ENCODE data around the gene ORMDL1.

The ORMDL1 gene, protein sequence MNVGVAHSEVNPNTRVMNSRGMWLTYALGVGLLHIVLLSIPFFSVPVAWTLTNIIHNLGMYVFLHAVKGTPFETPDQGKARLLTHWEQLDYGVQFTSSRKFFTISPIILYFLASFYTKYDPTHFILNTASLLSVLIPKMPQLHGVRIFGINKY

DNA sequence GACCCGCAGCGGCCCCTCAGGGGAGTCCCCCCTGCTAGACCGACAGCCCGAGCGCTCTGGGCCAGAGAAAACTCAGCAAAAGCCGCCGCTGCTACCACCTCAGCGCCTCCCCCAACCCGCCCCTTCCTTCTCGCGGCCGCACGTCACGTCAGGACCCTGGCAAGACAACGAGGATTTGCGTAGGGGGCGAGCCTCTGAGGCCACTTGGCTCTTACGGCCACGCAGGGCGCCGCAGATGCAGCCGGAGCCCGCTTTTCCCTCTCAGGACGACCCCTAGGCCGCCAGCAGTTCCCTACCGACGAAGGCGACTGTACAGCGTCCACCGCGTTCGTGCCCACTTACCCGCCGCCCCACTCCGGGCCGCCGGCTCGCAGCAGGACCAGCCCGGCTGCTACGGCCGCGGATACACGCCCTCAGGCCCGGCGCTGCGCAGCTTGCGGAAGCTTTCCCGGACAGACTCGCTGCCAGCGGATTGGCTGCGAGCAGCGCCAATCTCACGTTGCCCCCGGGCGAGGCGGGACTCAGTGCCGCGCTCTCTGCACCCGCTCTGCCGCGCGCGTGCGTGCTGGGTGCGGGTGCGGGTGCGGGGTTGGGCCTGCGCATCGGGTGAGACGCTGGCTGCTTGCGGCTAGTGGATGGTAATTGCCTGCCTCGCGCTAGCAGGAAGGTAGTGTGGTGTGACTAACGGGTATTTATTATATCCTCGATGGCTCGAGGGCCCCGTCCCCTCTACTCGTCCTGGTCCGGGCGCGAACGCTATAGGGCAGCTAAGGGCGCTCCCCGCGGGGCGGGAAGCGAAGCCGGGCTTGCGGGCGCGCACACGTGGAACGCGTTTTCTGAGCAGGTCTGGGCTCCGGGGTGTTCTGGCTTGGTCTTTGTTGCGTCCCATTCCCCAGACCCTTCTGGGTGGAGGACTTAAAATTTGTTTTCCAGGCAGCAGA lies at the start of gene ORMDL1, which contains the start of gene PMS1:
Gene ORMDL1 (minus strand): TSS at position 413 of the 941 bp plus-strand sequence. CDS start 1,744 bp downstream, outside the sequence.
Gene PMS1 (plus strand): TSS at position 524 of the 941 bp plus-strand sequence. CDS start 7,360 bp downstream, outside the sequence.
- DNase-seq (ENCODE audit: low spot score): peak; percentile 99

DNA sequence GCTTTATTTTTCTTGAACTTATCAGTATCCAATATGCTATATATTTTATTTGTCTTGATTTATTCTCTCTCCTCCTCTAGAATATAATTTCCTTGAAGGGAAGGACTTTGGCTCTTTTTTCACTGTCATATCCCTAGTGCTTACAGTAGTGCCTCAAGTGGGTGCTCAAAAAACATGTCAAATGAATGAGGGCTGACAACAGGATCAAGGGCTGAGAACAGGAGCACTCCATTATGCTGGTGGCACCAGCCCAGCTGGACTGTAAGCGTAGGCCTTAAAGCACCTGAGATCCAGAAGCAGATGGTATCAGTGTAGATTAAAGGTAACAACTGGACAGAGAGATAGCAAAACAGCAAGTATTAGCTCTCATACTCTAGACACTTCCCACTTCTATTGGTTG lies 46.4 kb upstream of the ORMDL1 start:
- no peak for DNase-seq (ENCODE audit: low spot score)

DNA sequence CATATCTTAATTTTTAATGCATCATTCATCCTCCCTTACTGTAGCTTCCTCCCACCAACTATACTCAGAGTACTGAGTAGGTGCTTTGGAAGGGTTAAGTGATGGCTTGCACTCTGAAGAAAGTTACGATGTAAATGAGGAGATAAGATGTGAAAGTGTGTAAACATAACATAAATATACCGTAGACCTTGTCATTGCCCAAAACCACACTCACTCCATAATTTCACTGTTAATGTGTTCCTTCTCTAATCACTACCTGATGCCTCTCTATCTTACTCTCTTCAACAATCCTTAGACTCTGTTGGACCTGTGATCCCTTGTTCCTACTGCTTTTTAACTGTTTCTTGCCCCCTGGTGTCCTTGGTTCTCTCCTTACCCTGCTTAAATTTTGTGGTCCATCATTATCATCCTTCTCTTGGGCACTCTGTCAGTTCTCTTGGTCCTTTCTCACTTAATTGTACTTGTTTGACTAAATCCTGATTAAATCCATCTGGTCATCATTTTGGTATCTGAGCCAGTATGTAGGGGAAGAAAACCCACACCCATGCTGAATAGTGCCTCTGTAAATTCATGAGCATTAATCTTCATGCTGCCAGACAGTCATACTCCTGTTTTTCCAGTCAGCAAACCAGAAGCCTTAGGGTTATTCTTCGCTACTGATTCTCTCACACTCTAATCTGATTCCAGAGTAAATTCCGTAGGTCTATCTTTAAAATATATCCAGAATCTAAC lies 45.1 kb upstream of the ORMDL1 start:
- DNase-seq (ENCODE audit: low spot score): no peak

DNA sequence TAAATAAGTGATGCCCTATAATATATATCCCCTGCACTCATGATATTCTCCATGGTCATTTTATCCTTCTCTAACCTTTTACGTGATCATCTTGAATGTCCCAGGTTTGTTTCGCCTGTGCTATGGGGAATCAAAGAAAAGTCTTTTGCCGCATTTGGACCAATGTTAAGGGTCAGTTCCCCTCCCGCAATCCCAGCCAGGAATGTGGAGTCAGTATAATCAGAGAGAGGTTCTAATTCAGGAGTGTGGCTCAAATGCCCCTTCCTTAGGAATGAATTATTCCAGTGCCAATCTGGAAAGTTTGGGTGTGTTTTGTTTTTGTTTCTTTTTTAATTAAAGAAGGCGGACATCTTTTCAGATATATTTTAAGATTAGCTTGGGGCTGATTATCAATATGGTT lies 41.9 kb upstream of the ORMDL1 start:
- DNase-seq (ENCODE audit: low spot score): no peak

DNA sequence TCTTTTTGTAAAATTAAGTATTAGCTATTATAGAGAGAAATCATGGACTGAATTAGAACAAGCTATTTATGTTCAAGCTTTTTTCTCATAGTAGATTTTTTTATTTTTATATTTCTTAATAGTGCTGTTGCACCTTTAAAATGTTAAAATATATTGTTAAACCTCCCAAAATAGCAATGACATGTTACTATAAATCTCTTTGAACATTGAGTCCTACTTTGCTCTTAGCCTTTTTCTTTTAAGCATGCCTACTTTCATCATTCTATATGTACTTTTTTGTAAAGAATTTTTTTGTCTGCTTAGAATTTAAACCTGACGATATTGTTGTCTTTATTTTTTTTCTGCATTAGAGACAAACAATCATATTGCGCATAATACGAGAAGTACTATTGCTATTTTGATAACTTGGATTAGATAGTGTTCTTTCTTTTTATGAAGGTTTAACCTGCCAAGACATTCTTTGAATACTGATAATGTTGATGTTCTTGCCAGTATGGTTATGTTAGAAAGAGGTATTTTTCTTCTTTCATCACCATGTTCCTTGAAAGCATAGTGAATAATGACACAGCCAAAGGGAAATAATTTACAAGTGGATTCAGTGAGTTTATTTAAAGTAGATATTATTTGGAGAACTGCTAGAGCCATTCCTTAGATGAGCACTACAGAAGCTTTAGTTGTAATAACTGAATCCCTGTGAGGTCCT lies 40.7 kb upstream of the ORMDL1 start:
- no peak for DNase-seq (ENCODE audit: low spot score)

DNA sequence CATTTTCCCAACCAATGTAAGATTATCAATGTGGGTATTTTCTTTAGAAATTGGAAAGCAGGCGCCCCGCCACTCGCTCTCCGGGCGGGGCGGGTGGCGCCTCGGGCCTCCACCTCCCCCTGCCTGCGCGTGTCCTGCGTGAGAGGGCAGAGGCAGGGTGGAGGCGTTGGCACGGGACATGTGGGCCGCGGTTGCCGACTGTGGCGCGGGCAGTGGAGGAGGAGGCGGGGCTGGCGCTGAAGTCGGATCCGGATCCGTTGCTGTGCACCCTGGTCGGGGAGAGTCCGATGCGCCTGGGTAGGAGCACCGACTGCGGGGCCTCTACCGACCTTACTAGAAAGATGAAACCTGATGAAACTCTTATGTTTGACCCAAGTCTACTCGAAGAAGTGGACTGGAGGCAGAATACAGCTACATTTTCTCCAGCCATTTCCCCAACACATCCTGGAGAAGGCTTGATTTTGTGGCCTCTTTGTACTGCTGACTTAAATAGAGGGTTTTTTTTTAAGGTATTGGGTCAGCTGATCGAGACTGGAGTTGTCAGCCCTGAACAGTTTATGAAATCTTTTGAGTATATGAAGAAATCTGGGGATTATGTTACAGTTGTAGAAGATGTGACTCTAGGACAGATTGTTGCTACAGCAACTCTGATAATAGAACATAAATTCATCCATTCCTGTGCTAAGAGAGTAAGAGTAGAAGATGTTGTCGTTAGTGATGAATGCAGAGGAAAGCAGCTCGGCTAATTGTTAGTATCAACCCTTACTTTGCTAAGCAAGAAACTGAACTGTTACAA lies 38.0 kb upstream of the ORMDL1 start:
- no peak for DNase-seq (ENCODE audit: low spot score)

DNA sequence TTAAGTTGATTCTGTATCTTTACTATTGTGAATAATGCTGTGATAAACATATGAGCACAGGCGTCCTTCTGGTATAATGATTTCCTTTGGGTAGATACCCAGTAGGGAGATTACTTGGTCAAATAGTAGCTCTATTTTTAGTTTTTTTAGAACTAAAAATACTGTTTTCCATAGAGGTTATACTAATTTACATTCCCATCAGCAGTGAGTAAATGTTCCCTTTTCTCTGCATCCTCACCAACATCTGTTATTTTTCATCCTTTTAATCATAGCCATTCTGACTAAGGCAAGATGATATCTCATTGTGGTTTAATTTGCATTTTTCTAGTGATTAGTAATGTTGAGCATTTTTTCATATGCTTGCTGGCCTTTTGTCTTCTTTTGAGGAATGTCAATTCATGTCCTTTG lies 35.2 kb upstream of the ORMDL1 start:
- DNase-seq (ENCODE audit: low spot score): no peak

DNA sequence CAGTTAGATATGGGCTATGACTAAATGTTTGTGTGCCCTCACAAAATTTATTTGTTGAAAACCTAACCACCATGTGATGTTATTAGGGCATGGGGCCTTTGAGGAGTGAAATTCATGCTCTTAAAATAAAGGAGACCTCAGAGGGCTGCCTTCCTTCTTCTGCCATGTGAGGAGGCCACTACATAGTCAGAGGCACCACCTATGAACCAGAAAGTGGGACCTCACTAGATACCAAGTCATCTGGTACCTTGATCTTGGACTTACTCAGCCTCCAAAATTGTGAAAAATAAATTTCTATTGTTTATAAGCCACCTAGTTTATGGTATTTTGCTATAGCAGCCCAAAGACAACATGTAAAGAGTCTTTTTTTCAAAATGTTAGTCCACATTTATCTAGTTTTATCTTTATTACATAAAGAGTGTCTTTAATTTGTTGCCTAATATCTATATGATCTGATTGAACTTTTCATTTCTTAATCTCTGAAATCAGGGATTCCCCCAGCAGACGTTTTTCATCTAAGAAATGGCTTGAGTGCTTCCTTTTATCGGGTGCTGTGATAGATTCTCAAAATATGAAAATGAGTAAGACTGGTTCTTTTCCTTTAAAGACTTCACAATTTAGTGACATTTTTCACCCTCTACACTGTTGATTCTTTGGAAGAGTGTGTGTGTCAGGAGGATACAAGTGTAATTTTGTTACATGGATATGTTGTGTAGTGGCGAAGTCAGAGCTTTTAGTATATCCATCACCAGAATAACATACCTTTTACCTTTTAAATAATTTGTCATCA lies 34.3 kb upstream of the ORMDL1 start:
- DNase-seq (ENCODE audit: low spot score): no peak

DNA sequence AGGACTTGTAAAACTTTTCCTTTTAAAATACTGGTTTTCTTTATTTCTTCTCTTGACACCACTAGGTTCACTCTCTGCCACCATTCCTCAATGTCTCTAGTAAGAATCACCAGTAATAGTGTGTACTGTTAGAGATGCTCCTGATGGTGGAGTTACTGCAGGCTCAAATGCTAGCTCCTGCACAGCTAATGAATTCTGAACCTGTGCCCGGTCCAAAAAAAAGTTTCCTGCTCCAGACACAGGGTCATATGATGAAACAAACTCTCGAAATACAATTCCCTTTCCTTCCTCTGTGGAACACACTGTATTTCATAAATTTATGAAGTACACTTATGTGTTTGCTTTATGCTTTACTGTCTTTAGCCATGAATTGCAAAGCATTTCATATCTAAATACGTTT lies 19.3 kb upstream of the ORMDL1 start:
- DNase-seq (ENCODE audit: low spot score): no peak

DNA sequence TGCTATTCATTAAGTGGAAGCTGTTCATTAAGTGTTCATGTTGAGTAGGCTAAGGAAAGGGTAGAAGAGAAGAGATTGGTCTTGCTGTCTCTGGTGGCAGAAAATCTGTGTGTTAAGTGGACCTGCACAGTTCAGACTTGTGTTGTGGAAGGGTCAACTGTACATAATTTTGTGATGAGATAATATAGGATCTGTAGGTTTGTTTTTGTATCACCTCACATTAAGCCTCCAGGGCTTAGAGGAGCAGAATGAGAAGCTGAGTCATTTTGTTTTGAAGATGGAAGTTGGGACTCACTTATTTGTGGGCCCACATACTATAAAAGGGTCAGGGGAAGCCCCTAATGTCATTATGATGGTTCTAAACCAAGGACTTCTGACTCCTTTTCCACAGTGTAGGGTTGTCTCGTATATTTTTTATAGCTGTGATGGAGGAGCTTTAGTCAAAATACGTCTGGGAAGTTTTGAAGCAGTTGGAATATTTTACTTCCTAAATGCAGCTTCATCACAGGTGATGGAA lies 18.3 kb upstream of the ORMDL1 start:
- no peak for DNase-seq (ENCODE audit: low spot score)

DNA sequence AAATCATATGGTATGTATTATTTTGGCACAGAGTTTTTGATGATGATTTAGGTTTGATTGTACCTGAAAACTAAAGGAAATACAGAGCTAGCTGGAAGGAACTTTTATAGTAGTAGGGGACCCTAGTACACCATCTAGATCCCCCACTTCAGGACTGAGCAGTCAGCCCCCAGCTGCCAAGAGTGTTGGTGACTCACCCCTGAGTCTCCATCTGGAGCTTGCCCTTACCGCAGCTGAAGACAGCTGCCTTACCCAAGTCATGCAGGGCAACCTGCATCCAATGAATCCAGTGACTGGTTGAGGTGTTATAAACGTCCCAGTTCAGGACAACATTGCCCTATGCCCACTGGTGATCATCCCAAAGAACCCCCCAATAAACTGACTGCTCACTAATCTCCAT lies 15.4 kb upstream of the ORMDL1 start:
- no peak for DNase-seq (ENCODE audit: low spot score)

DNA sequence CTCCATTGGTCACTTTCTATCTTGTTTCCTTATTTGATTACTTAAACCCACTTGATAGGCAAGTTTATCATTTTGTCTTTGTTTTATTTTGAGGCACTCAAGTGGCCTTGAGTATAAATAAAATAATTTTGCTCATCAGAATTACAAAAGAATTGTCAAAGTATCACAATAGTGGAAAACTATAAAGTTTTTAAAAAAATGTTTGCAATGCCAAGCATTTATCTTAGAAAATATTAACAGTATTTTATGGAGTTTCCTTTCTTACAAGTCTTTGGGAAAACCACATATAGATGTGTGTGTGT lies 14.8 kb upstream of the ORMDL1 start:
- DNase-seq (ENCODE audit: low spot score): no peak

DNA sequence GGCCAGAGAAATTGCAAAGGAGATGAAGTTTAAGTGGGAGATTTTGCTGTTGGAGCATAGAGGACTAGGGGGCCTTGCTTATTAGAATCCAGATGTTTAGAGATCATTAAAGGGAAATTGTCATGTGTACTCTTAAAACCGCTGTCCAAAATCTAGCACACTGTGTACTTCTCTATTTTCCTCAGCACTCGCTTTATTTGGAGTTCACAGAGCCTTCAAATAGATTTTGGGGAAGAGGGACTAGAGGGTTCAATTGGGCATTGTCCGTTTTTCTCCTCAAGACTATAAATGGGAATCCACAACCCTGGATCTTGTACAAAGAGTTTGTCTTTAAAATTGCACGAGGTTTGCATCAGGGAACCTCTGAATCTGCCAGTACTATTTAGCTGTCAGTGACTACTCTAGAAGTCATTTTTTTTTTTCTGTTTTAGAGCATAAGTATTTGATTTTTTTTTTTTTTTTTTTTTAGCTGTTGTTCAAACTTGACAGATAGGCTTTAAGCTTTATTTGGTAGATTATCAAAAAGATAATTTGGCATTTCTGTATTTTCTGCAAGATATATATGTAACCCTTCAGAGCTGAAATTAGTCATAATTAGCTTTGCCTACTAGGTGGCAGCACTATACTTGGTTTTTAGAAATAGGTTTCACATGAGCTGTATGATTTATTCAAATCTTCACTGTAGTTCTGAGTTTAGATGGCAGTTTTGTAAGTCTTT lies 14.3 kb upstream of the ORMDL1 start:
- DNase-seq (ENCODE audit: low spot score): peak; percentile 61

DNA sequence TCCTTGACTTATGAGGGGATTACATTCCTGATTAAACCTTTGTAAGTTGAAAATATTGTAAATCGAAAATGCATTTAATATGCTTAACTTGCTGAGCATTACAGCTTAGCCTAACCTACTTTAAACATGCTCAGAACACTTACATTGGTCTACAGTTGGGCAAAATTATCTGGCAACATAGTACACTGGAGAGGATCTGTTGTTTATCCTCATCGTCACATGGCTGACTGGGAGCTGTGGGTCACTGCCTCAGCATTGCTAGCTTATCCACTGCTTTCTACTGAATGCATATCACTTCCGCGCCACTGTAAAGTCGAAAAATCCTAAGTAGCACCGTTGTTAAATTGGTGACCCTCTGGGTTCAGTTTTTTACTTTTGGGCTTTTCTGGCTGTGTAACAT lies 13.8 kb upstream of the ORMDL1 start:
- DNase-seq (ENCODE audit: low spot score): peak; percentile 23

DNA sequence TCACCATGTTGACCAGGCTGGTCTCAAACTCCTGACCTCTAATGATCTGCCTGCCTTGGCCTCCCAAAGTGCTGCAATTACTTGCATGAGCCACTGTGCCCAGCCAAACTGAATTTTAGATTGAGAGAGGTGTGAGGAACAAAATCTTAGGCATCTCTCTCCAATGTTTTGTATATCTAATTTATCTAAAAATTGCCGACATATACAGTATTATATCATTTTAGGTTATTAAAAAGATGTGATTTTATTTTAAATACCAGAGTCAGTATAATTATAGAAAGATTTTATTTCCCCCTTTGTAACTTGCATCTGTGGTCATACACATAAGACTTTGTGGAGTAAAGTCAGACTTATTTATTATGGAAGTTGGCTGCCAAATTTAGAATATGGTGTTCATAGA lies 10.2 kb upstream of the ORMDL1 start:
- no peak for DNase-seq (ENCODE audit: low spot score)

DNA sequence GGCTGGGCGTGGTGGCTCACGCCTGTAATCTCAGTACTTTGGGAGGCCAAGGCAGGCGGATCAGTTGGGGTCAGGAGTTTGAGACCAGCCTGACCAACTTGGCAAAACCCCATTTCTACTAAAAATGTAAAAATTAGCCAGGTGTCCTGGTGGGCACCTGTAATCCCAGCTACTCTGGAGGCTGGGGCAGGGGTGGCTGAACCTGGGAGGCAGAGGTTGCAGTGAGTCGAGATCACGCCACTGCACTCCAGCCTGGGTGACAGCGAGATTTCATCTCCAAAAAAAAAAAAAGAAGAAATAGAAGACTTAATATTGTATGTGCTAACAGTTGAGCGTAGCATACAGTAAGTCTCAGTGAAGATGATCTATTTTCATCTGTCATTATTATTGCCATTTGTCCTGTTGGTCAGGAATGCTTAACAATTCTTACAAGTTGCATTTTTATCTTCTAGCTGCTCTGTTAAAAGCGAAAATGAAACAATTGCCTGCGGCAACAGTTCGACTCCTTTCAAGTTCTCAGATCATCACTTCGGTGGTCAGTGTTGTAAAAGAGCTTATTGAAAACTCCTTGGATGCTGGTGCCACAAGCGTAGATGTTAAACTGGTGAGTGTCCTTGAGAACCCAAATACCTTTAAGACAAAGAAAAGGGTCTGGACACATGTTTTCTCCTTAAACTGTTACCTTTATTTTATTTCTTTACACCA lies 7.4 kb upstream of the ORMDL1 start:
- no peak for DNase-seq (ENCODE audit: low spot score)

DNA sequence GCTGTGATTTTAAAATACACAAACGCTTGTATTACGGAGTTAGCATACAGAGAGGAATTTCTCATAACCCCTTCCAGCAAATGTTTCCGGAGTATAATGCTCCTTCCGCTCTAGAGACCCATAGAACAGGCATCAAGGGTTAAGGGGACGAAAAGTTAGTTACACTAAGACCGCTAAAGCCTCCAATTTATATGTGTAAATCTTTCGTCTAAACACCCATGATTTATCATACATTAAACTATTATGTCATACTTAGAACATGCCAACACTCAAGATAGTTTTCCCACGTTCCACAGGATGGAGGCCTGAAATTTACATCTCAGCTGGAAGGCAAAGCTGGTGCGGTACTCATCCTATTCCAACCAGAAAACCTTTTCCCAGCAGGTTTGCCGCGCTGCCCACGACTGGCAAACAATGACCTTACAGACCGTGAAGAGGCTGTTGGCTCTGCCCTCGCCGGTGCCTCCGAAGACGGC lies 650 bp downstream of the ORMDL1 start:
- peak; percentile 14 for DNase-seq (ENCODE audit: low spot score)

DNA sequence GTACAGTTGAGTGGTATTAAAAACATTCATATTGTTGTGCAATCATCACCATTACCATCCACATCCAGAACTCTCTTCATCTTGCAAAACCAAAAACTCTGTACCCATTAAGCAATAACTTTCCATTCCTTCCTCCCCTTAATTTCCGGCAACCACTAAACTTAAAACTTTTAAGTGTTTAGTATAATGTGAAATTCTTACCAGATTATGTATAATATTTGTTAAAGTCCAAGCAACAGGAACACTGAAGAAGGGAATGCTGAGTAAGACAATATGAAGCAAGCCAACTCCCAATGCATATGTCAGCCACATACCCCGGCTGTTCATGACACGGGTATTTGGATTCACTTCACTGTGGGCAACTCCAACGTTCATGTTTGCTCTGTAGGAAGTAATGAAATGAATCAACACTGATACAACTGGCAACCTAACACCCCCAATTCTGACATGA lies 1.9 kb downstream of the ORMDL1 start:
- no peak for DNase-seq (ENCODE audit: low spot score)

DNA sequence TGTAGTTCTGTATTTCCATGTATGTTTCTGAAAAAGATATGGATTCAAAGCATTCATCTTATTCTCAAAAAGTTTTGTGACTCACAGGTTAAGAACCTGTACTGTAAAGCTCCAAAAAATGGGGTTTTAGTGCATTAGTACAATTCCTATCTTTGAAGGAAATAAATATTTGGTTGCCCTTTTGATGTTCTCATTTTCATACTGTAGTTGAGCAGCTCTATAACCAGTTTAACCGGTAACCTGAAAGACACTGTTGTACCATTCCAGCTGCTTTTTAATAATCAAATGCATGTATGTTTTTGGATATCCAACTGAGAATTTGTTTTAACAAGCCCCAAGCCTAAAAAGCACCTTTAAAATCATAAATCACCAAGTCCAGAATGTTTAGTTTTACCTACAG lies 11.9 kb downstream of the ORMDL1 start:
- no peak for DNase-seq (ENCODE audit: low spot score)
